HG02943 (cell line): ENCODE results near the gene GJD4.

ENCODE experiments used
- ATAC-seq: cut with Tn5 transposase; IDR thresholded peaks from one replicate; pipeline ENCODE4 v1.9.1; 2021; ENCODE audit warnings: mild to moderate bottlenecking, low read depth, moderate library complexity; ENCODE audit not compliant: unreplicated experiment

The GJD4 gene

DNA sequence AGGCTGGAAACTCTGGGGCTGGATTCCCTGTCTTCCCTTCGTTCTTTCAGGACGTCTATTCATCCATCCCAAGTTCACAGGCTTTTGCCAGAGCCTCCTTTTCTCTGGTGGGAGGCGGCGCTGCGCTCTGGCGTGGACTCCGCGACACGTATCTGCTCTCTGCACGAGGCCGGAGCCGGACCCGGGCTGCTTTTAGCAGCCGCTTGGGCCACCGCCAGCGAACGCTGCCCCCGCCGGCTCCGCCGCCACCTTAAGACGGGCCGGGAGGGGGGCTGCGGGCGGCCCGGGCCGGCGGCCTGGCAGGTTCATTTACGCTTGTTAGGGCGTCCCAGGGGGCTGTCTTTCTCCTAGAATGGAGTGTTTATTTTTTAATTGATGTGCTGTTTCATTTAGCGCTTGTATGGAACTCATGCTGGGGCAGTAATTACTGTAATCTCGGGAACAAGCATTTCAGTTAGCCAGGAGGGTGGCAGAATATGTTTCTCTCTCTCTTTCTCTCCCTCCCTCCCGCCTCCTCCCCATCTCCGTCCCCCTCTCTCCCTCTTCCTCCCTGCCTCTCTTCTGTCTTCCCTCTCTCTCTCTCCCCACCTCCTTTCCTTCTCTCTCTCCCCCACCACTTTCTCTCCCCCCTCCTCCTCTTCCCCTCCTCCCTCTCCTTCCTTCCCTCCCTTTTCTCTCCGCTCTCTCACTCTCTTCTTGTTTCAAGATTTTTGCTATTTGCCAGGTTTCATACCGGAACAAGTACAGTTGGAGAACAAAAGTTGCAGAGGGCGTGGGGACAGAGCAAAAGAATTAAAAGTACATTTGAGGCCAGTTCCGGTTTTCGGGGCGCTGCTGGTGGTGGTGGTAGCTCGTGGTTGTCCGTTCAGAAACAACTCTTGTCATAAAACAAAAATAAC is 38.3 kb downstream of the GJD4 start:
- ATAC-seq = no peak

DNA sequence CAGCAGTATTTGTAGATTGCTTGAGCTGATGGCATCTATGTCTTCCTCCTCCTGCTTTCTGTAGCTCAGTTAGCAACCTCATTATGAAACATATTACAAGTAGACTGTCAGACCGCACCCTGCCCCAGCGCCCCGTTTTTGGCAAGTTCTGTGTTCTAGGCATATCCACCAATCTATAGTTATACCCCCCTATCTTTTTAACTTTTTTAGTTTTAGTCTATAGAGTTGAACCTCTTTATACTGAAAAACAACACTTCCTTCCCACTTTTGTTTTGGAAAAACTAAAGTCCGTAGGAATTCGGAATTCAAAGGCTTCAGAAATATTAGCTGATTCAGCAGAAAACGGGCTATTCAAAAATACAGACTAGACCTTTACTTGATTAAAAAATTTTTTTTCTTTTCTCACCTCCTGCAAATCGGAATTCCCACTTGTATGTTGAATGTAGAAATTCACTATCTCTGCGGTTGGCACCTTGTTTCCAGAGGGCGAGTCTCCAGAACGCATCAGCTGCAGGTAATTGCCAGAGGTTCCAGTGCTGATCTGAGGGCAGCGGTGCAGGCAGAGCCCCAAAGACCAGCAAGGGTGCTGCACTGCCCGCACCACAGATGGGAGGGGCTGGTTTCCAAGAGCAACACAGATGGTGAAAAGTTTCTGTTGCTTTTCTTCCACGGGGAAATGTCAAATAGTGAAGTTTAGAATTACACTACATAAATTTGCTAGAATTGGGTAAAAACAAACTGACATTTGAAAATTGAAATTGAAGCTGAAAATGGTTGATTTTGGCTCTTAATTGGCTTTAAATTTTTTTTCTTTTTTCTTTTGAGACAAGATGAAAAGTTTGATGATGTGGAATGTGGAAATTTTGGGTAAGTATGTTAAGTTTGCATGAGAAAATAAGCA is 39.2 kb downstream of the GJD4 start:
- no peak for ATAC-seq

- no peak for ATAC-seq
These were observed 45.8 kb downstream of the GJD4 start for GRCh38 chr10:35650894-35651293.

- no peak for ATAC-seq
These were observed 47.7 kb downstream of the GJD4 start for GRCh38 chr10:35652824-35653223.

- no peak for ATAC-seq
These were observed 52.5 kb downstream of the GJD4 start for GRCh38 chr10:35657621-35658020.
